Breast epithelium (tissue), 3 donors: Measurements from ENCODE around the gene FXYD7.

Experiments used
- CTCF ChIP-seq, 3 donors: fragments of 450-650 bp; IDR thresholded peaks; one replicate each; pipeline ENCODE4 v1.5.1; 2016 to 2017; ENCODE audit warnings: antibody characterized with exemption in 3 of 3, mild to moderate bottlenecking in 3 of 3, moderate library complexity in 3 of 3
- POLR2AphosphoS5 ChIP-seq, 3 donors: sonication (generic); formaldehyde crosslinking; IDR thresholded peaks; one replicate each; pipeline ENCODE4 v1.6.1; 2017; ENCODE audit warnings: antibody characterized with exemption in 3 of 3

GRCh38 chr19:35157431-35157830 is 14.4 kb downstream of the FXYD7 start:
- TF ChIP-seq POLR2AphosphoS5 (IDR thresholded peaks at IDR 0.05) (no peak), CTCF (IDR thresholded peaks at IDR 0.05) (no peak)
